Transverse colon (tissue), 4 donors: Measurements from ENCODE around the gene CEBPB. TPM values are rescaled to one million over a fixed set of nuclear protein-coding genes. Genes with fewer than 3 reads are reported as not detected.
"Not testable (repeated sequence)": the region's sequence is repeated elsewhere in the genome, so short reads cannot be mapped to it uniquely, and the experiment has no call there.

Source experiments
- DNase-seq: peaks from one replicate; pipeline ENCODE4 v3.0.0-alpha.2; 2019
- H3K27ac ChIP-seq, 4 donors: fragments of 200-600 bp; sonication (generic); 2 replicates each; pipeline ENCODE4 v1.5.1; 2016 to 2018; ENCODE audit warnings: inconsistent platforms in 4 of 4
- H3K27me3 ChIP-seq: fragments of 200-600 bp; sonication (generic); 2 replicates; pipeline ENCODE4 v1.5.1; 2017; ENCODE audit warnings: inconsistent platforms
- H3K36me3 ChIP-seq, 4 donors: fragments of 200-600 bp; sonication (generic); 2 replicates each; pipeline ENCODE4 v1.5.1; 2017 to 2019; ENCODE audit warnings: inconsistent platforms in 4 of 4
- H3K4me1 ChIP-seq, 4 donors: fragments of 200-600 bp; sonication (generic); 2 replicates each; pipeline ENCODE4 v1.5.1; 2017 to 2020; ENCODE audit warnings: inconsistent platforms in 4 of 4
- H3K4me3 ChIP-seq, 4 donors: fragments of 200-600 bp; sonication (generic); 1 replicate in 1 of 4; 2 replicates in 3 of 4; pipeline versions ENCODE4 v1.5.1 to v1.6.1; 2017 to 2019; ENCODE audit warnings: inconsistent platforms in 4 of 4
- H3K9me3 ChIP-seq, 2 donors: fragments of 200-600 bp; sonication (generic); 2 replicates each; pipeline ENCODE4 v1.5.1; 2017 to 2019; ENCODE audit warnings: inconsistent platforms in 2 of 2
- EP300 ChIP-seq: sonication (generic); formaldehyde crosslinking; IDR thresholded peaks from one replicate; pipeline ENCODE4 v1.6.1; 2017; ENCODE audit warnings: antibody characterized with exemption, low read depth
- POLR2A ChIP-seq: fragments of 450-650 bp; IDR thresholded peaks from one replicate; pipeline ENCODE4 v1.6.1; 2016; ENCODE audit warnings: antibody characterized with exemption, mild to moderate bottlenecking, moderate library complexity
- POLR2AphosphoS5 ChIP-seq, 3 donors: sonication (generic); formaldehyde crosslinking; IDR thresholded peaks; one replicate each; pipeline ENCODE4 v1.6.1; 2016; ENCODE audit warnings: antibody characterized with exemption in 3 of 3
- WGBS, 2 donors: methylation state at CpG; one replicate each; pipeline ENCODE4 v1.1.5; 2018; ENCODE audit warnings: low coverage in 1 of 2; 5-methylcytosine and 5-hydroxymethylcytosine counted together
- in situ Hi-C, 4 donors: fragments of 200-750 bp; cut with MboI; loops; one replicate each; pipeline versions ENCODE4 v1.15.0 to v1.15.1; 2017; ENCODE audit warnings: low sequenced_read_pairs in 3 of 4, low pct_ligation_motif_present in 1 of 4, low pct_unique_long_range_greater_than_20kb in 1 of 4
- intact Hi-C: fragments of 100-400 bp; cut with DNase I; formaldehyde crosslinking; loops from one replicate; pipeline ENCODE4 v1.15.1; 2023; ENCODE audit warnings: low total_unique reads
- total RNA-seq, 4 donors: library from RNA; depleted of rRNA; stranded (reverse); fragments of >200 nt; gene quantifications; one replicate each; pipeline ENCODE4 v1.1.0, GENCODE V29; 2016
- TF ChIP-seq, protein P1 (sequence below), 5 experiments: fragments of 200-600 bp in 3 of 5; fragments of 450-650 bp in 2 of 5; sonication (generic) in 3 of 5; IDR thresholded peaks; 1 replicate in 2 of 5; 2 replicates in 3 of 5; pipeline ENCODE4 v1.5.1; 2016 to 2017; ENCODE audit warnings: antibody characterized with exemption in 5 of 5, inconsistent platforms in 3 of 5, mild to moderate bottlenecking in 2 of 5, moderate library complexity in 1 of 5

The CEBPB gene
- total RNA-seq, 4 donors from 2014 or later: 26.1 to 78.9 (median 57.1) TPM

GRCh38 chr20:50152394-50153152, 38.1 kb upstream of the CEBPB start:
- in situ Hi-C loops: no loop called here
- Histone ChIP-seq H3K36me3 (no peaks in the 10 kb centered on the region), H3K4me1 (peaks cover 38 to 55% (median 53%) of the 10 kb centered on the region in 4 donors)

GRCh38 chr20:50153153-50153499, 37.5 kb upstream of the CEBPB start:
- Histone ChIP-seq H3K4me3 (peak overlapping the region; percentile 94 to 100 (median 98)), H3K9me3 (no peaks in the 10 kb centered on the region), H3K36me3 (no peaks in the 10 kb centered on the region), H3K27me3 (no peaks in the 10 kb centered on the region), H3K27ac (peak overlapping the region; percentile 93 to 99 (median 98)), H3K4me1 (peaks cover 38 to 51% (median 50%) of the 10 kb centered on the region in 4 donors)
- peak; percentile 44 for DNase-seq
- in situ Hi-C loops (no loop called here), intact Hi-C loops (no loop called here)
- TF ChIP-seq EP300 (no peak), POLR2AphosphoS5 (IDR thresholded peaks at IDR 0.05) (no peak), POLR2A (no peak)
- TF ChIP-seq, protein P1, sequence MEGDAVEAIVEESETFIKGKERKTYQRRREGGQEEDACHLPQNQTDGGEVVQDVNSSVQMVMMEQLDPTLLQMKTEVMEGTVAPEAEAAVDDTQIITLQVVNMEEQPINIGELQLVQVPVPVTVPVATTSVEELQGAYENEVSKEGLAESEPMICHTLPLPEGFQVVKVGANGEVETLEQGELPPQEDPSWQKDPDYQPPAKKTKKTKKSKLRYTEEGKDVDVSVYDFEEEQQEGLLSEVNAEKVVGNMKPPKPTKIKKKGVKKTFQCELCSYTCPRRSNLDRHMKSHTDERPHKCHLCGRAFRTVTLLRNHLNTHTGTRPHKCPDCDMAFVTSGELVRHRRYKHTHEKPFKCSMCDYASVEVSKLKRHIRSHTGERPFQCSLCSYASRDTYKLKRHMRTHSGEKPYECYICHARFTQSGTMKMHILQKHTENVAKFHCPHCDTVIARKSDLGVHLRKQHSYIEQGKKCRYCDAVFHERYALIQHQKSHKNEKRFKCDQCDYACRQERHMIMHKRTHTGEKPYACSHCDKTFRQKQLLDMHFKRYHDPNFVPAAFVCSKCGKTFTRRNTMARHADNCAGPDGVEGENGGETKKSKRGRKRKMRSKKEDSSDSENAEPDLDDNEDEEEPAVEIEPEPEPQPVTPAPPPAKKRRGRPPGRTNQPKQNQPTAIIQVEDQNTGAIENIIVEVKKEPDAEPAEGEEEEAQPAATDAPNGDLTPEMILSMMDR (IDR thresholded peaks at IDR 0.05): no peak
- 0% methylated on average over 12 of the region's 18 CpGs; no CpG with 5 or more reads in 1 of the 2 donors for WGBS, 2 donors

More at GRCh38 chr20:50152394-50153152, 38.1 kb upstream of the CEBPB start:
- Histone ChIP-seq H3K27ac (peak overlapping the region; percentile 93 to 99 (median 98)), H3K9me3 (no peaks in the 10 kb centered on the region), H3K27me3 (no peaks in the 10 kb centered on the region), H3K4me3 (peak overlapping the region; percentile 94 to 100 (median 98))
- 4 to 20% methylated on average over 2 to 4 of the region's 4 CpGs for WGBS, 2 donors
- TF ChIP-seq, protein P1 (IDR thresholded peaks at IDR 0.05): peak in 2 of 5 experiments; percentile 18 to 29
- peak; percentile 35 for TF ChIP-seq POLR2A
- TF ChIP-seq POLR2AphosphoS5 (IDR thresholded peaks at IDR 0.05): no peak
- no peak for TF ChIP-seq EP300
- intact Hi-C loops: no loop called here
- peak; percentile 35 for DNase-seq

DNA sequence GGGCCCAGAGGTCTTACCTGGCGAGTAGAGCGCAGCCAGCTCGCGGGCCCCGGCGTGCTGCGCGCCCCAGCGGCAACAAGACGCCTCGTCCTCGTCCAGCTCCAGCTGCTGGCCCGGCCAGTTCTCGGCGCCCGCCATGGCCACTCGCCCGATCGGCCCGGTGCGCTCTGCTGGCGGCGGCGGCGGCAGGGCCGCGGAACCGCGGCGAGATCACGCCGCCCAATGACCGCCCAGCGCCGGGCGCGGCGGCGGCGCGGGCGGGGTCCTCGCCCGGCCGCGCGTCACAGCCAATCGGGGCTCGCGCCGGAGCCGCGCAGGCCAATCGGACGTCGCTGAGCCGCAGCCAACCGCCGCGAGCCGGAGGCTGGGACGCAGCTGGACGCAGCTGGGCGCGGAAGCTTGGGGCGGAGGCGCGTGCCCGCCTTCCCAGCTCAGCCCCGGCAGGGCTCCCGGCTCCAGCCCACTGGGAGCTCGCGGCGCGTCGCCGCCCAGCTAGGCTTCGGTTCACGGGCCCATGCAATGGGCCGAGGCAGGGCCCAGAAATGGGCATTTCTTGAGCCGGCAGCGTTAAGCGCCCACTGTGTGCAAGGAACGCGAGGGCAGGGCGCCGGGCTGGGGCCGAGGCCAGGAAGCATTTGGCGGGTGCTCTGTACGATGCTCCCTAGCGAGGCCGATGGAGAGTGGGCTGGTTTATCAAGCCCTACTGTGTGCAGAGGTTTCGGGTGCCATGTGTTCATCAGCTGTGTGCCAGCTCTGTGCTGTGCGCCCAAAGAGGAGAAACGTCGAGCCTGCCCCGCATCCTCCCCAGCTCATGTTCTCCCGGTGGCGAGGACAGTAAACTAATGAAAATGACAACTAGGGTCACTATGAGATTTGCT, 36.9 kb upstream of the CEBPB start, which contains the start of gene PEDS1:
TSS of gene PEDS1 (minus strand) at position 224 of the 878 bp plus-strand sequence. CDS start at position 138, 86 bp downstream.
- 9% methylated on average over 22 of the region's 99 CpGs; no CpG with 5 or more reads in 1 of the 2 donors for WGBS, 2 donors
- Histone ChIP-seq H3K4me1 (peaks cover 37 to 51% (median 49%) of the 10 kb centered on the region in 4 donors), H3K9me3 (no peaks in the 10 kb centered on the region), H3K36me3 (no peaks in the 10 kb centered on the region), H3K4me3 (peak within 1 kb of the TSS; percentile 94 to 100 (median 98)), H3K27me3 (no peaks in the 10 kb centered on the region), H3K27ac (peak within 1 kb of the TSS; percentile 93 to 99 (median 98))
- peak; percentile 93 for DNase-seq
- TF ChIP-seq POLR2A (peak; percentile 82), POLR2AphosphoS5 (IDR thresholded peaks at IDR 0.05) (peak; percentile 79 to 93 (median 91))
- TF ChIP-seq, protein P1 (IDR thresholded peaks at IDR 0.05): no peak
- in situ Hi-C loops: no loop called here
- intact Hi-C loops: no loop called here

- intact Hi-C loops, H3K4me3 ChIP-seq, H3K27me3 ChIP-seq, DNase-seq, H3K27ac ChIP-seq, H3K36me3 ChIP-seq, H3K9me3 ChIP-seq: not testable (repeated sequence)
- peaks cover 7 to 13% (median 12%) of the 10 kb centered on the region in 4 donors for H3K4me1 ChIP-seq
- in situ Hi-C loops: loop anchor here in 1 of 4 donors (10.0 kb wide), 1 partner anchor 187 kb away; no protein-coding TSS in a partner anchor
- WGBS, 2 donors: 73 to 100% methylated on average over 1 to 7 of the region's 7 CpGs
Measured at GRCh38 chr20:50161494-50161893, 29.1 kb upstream of the CEBPB start.
